Measurements from ENCODE around the gene STARD6.

STARD6 gene

GRCh38 chr18:54279477-54280219 is 78.0 kb downstream of the STARD6 start:
- no peak overlapping the region for H3K9ac ChIP-seq (ENCODE audit: low read length)
- H3K27ac ChIP-seq (ENCODE audit: low read depth, low read length), result no peak overlapping the region
- no peak overlapping the region for H3K4me3 ChIP-seq (ENCODE audit: low read length)
- peaks cover 8% of the 10 kb centered on the region for H3K36me3 ChIP-seq (ENCODE audit: control insufficient read depth, insufficient read depth, low read length)
- no peaks in the 10 kb centered on the region for H3K27me3 ChIP-seq (ENCODE audit: control insufficient read depth, insufficient read depth, low read length)
- no peaks in the 10 kb centered on the region for H3K4me1 ChIP-seq (ENCODE audit: control insufficient read depth, insufficient read depth, low read length)

- Histone ChIP-seq H3K36me3 (ENCODE audit: control insufficient read depth, insufficient read depth, low read length) (peaks cover 6% of the 10 kb centered on the region), H3K27me3 (ENCODE audit: control insufficient read depth, insufficient read depth, low read length) (no peaks in the 10 kb centered on the region), H3K4me3 (ENCODE audit: low read length) (no peak overlapping the region), H3K4me1 (ENCODE audit: control insufficient read depth, insufficient read depth, low read length) (no peaks in the 10 kb centered on the region), H3K9ac (ENCODE audit: low read length) (no peak overlapping the region), H3K27ac (ENCODE audit: low read depth, low read length) (no peak overlapping the region)
Measured at GRCh38 chr18:54278615-54279014, 79.0 kb downstream of the STARD6 start.

- Histone ChIP-seq H3K4me1 (ENCODE audit: control insufficient read depth, insufficient read depth, low read length) (no peaks in the 10 kb centered on the region), H3K4me3 (ENCODE audit: low read length) (no peak overlapping the region), H3K9ac (ENCODE audit: low read length) (no peak overlapping the region), H3K36me3 (ENCODE audit: control insufficient read depth, insufficient read depth, low read length) (peaks cover 6% of the 10 kb centered on the region), H3K27ac (ENCODE audit: low read depth, low read length) (no peak overlapping the region), H3K27me3 (ENCODE audit: control insufficient read depth, insufficient read depth, low read length) (no peaks in the 10 kb centered on the region)
Measured at GRCh38 chr18:54277899-54278298, 79.8 kb downstream of the STARD6 start.
